ENCODE data around the gene FHIP1B.

Gene FHIP1B

GRCh38 chr11:6199174-6199810 is 35.1 kb downstream of the FHIP1B start, which contains the start of gene OR52W1:
TSS of gene OR52W1 (plus strand) at chr11:6199224. CDS start at chr11:6199224, 0 bp downstream.
- DNase-seq: no peak

GRCh38 chr11:6197466-6198200 is 36.8 kb downstream of the FHIP1B start:
- DNase-seq: no peak

- no peak for DNase-seq
These were observed 38.0 kb downstream of the FHIP1B start for GRCh38 chr11:6196396-6196795.

GRCh38 chr11:6194065-6194581 is 40.3 kb downstream of the FHIP1B start:
- no peak for DNase-seq

- no peak for DNase-seq
These were observed 42.7 kb downstream of the FHIP1B start for GRCh38 chr11:6191742-6192141.

GRCh38 chr11:6175440-6175839 is 59.0 kb downstream of the FHIP1B start:
- DNase-seq: no peak

- no peak for DNase-seq
These were observed 64.2 kb downstream of the FHIP1B start, which contains the start of gene OR52B2 for GRCh38 chr11:6170226-6170625. TSS of gene OR52B2 (minus strand) at chr11:6170326. CDS start at chr11:6170326, 0 bp downstream.
